COLO668 (cell line): ENCODE data around the gene FMN2.
"Not testable (repeated sequence)": the region's sequence is repeated elsewhere in the genome, so short reads cannot be mapped to it uniquely, and the experiment has no call there.

Experiments used
- DNase-seq: peaks from one replicate; lab custom pipeline; 2025; ENCODE audit not compliant: unreplicated experiment; lab: John Stamatoyannopoulos, UW

FMN2 gene

GRCh38 chr1:240244968-240245628, 153.4 kb downstream of the FMN2 start:
- no peak for DNase-seq

DNA sequence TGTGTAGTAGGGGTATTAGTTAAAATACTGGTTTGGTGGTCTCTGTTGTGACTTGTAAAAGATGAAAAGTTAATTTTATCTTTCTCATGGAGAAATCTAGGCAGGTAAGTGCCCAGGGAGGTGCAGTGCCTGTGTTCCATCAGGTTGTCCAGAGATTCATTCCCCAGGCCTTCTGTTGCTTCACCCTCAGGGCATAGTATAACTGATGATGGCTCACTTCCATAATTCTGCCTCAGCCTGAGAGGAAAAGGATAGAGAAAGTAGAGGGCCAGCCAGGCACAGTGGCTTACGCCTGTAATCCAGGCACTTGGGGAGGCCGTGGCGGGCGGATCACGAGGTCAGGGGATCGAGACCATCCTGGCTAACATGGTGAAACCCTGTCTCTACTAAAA, 153.9 kb downstream of the FMN2 start:
- DNase-seq, result no peak

DNA sequence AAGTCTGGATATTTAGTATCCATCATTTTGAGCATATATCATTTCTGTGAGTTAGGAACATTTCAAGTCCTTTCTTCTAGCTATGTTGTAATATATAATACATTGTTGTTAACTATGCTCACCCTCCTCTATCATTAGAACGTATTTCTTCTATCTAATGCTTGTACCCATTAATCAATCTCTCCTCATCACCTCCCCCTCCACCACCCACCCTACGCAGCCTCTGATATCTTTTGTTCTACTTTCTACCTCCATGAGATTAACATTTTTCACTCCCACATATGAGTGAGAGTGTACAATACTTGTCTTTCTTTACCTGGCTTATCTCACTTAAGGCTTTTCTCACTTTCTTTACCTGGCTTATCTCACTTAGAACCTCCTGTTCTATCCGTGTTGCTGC, 156.2 kb downstream of the FMN2 start:
- no peak for DNase-seq

GRCh38 chr1:240254006-240254405, 162.3 kb downstream of the FMN2 start:
- DNase-seq, result no peak

DNA sequence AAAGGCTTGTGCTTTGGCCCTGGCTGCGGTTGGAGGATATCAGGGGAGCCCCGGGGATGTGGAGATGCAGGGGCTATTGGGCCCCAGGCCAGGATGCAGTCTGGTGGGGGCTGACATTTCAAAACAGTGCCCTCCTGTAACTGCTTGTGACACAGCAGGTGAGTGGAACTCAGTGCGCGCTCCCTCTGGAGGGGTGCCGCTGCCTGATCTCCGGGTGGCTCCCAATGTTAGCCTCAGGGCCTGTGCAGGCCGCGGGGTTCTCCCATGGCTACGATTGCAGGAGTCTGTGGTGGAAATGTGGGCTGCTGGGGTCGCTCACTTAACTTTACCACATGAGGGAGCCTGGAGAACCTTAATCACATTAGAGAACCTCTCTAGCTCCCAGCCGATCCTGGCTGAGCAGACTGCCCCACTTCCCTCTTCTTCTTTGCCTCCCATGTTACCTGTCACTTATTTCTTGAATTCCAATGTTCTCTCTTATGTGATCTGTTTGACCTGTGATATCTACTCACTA, 163.2 kb downstream of the FMN2 start:
- no peak for DNase-seq

GRCh38 chr1:240255922-240256321, 164.2 kb downstream of the FMN2 start:
- DNase-seq, result no peak

DNA sequence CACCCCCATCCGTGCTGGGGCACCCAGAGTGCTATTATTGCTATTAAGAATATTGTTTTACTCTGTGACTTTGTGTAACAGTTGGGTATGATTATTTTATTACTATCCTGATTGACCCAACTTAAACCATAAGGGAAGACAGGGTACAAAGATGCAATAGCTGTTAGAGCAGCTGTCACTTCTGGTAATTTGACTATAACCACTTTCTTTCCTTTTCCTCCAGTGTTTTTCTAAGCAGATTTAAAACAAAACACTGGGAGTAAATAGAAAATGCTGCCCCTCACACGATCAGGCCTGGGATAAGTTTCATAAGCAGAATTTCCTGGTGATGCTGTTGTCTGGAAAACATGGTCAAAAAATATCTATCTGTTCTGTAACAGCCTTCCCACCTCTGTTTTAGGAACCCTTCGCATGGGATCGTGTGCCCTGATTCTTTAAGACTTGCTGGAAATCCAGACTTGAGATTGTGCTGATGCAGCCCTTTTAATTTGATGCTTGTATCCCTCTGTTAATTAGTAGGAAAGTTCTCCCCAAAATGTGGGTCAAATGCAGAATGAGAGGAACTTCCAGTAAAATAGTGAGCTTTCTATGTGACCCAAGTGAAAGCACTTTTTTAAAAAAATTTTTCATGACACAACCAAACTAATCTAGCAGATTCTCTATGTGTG, 165.3 kb downstream of the FMN2 start:
- no peak for DNase-seq

DNA sequence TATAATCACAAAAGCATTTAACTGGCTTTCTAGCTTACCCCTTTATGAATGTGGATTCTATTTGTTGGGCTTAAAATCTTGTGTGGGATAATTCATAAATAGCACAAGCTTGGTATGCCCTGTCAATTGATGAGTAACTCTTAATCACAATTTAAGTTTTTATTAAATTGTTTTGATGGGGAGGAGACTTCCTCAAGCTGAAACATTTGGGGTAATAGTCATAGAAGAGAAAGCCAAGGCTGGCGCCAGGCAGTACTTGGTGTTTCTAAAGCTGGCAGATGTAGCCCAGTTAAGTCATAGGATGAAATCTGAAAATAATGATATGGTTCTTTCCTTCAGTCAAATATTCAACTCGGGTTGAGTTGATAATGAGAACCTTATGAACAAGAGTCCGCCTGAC, 167.2 kb downstream of the FMN2 start:
- no peak for DNase-seq

- not testable (repeated sequence) for DNase-seq
These were observed 172.8 kb downstream of the FMN2 start for GRCh38 chr1:240264494-240264893.

DNA sequence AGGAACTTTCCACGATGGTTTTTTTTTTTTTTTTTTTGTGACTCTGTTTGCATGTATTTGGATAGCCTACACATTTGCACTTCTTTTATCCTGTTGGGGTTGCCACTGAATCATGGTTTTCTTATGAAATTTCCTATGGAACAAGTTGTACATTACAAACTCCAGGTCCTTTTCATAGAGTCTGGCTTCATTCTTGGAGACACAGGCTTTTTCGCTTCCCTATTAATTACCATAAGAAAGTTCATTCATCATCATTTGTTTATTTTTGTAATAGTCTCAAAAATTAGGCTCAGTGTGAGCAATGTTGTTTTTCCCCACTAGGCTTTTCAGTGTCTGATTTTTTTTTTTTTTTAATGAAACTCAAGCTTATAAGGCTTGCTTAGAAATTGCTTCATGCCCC, 179.4 kb downstream of the FMN2 start:
- no peak for DNase-seq

DNA sequence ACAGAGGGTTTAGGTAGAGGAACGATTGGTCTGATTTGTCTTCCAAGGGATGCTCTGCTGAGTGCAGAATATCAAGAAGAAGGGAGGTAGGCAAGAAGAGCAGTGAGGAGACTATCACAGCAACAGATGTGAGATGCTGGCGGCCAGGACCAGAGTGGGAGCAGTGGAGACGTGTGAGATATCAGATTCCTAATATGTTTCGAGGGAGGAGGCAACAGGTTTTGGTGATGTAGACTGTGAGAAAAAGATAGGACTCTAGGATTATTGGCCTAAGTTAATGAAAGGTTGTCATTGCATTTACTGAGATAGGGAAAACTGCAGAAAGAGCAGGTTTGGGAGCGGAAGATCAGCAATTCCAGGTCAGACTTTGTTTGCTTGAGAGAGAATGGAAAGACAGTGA, 182.9 kb downstream of the FMN2 start:
- DNase-seq, result no peak

DNA sequence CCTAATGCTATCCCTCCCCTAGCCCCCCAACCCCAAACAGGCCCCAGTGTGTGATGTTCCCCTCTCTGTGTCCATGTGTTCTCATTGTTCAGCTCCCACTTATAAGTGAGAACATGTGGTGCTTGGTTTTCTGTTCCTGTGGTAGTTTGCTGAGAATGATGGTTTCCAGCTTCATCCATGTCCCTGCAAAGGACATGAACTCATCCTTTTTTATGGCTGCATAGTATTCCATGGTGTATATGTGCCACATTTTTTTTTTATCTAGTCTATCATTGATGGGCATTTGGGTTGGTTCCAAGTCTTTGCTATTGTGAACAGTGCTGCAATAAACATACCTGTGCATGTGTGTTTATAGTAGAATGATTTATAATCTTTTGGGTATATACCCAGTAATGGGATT, 183.5 kb downstream of the FMN2 start:
- DNase-seq, result not testable (repeated sequence)

DNA sequence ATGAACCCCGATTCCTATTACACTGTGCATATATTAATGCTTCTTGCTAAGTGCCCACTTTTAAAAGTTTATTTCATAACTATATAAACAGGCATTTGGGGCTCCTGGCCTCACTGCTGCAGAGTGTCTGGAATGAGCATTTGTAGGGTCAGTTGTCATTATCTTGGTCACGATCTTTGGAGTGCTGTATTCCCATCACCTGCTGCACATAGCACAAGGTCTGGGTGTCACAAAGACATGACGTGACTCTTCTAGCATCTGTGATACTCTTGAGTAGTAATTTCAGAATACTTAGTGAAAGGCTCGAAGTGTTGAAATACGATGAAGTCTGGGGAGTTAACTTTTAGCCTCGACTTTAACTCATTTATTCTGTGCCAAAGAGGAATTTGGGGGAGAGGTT, 186.4 kb downstream of the FMN2 start:
- DNase-seq, result no peak

GRCh38 chr1:240280560-240281322, 189.1 kb downstream of the FMN2 start:
- DNase-seq, result peak; percentile 40

GRCh38 chr1:240282061-240282830, 190.6 kb downstream of the FMN2 start:
- no peak for DNase-seq

DNA sequence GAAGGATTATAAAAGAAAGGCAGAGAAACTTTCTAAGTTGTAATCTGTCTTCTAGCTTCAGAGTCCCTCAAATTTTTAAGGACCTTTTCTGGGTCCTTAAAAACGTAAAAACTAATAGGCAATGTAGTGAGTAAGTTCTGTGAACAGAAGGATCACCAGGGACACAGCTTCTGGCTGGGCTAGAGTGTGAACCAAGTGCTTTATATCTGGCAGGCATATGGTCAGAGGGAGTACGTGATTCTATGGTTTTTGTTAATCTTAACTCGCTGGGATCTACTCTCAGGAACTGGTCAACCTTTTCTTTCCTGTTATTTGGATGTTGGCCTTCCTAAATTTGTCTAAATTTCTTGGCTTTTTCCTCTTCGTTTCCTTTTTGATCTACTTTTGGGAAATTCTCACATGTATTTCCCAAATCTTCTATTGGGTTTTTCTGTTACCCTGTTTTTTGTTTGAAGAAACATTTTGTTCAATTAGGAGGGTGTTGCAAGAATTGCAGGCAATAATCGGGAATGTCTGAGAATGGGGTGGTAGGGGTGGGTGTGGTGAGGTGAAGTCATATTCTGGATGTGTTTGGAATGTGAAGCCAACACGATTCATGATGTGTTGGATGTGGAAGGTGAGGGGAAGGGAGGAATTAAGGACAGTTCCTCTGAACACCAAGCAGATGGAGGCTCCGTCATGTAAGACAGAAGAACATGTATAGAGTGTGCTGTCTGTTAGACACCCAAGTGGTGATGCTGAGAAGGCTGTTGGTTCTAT, 193.2 kb downstream of the FMN2 start:
- no peak for DNase-seq

- no peak for DNase-seq
These were observed 193.9 kb downstream of the FMN2 start for GRCh38 chr1:240285540-240285939.

GRCh38 chr1:240287722-240288121, 196.0 kb downstream of the FMN2 start:
- no peak for DNase-seq

DNA sequence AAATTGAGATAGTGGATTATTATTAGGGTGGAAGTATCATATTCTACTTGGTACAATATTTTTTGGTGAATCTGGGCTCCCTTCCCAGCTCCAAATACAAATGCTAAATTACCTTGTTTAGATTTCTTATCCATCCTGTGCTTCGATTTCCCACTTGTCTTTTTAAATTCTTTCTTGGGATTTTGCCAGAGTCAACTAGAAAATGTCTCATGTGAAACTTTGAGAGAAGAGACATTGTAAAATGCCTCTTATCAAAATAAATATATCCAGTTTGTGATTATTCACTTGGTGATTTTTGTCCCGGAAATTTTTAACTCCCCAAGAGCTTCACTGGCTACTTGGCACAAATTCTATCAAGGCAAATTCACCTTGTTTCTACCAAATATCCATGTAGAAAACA, 202.0 kb downstream of the FMN2 start:
- DNase-seq, result no peak

DNA sequence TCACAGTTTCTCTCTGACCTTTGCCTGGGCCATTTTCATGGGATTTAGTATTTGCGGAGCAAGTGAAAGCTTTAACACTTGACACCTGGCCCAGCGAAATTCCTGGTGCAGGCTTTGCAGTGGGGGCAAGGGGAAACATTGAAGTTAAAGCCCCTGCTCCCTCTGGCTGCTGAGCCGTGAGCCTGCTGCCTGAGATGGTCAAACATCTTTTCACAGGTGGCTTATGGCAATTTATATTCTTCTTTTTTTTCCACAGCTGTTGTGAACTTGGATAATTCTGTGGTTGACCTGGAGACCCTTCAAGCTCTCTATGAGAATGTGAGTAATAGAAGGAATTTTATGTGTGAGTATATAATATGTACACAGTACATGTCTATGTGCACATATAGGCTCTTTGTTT, 202.9 kb downstream of the FMN2 start:
- DNase-seq, result no peak

- DNase-seq, result no peak
These were observed 204.1 kb downstream of the FMN2 start for GRCh38 chr1:240295811-240296210.
